H1 (cell line): Measurements from ENCODE around the gene AIDA. TPM values are rescaled to one million over a fixed set of nuclear protein-coding genes. Genes with fewer than 3 reads are reported as not detected.
A peak's percentile ranks its signal among the peaks of the same experiment; 100 is the strongest.

Source experiments
- CTCF ChIA-PET: fragments of 300-600 bp; sonication (Branson Sonifier 250); formaldehyde crosslinking; loops from one replicate; lab custom pipeline; 2021; ENCODE audit not compliant: partially characterized antibody; lab: Charles Lee
- POLR2A ChIA-PET: fragments of 300-600 bp; sonication (Branson Sonifier 250); formaldehyde crosslinking; loops from one replicate; lab custom pipeline; 2021; ENCODE audit warnings: inconsistent platforms; ENCODE audit not compliant: partially characterized antibody; lab: Charles Lee
- DNase-seq, 2 experiments: peaks; one replicate each; pipeline versions ENCODE4 v3.0.0 to v3.0.0-alpha.2; 2010 to 2022; ENCODE audit warnings: low spot score in 2 of 2, low read depth in 1 of 2, mixed read lengths in 1 of 2
- FAIRE-seq: peaks from 2 replicates; lab custom pipeline; 2011; peaks lifted over from hg19 to GRCh38; lab: Jason Lieb, UNC
- H2AFZ ChIP-seq: 2 replicates; pipeline ENCODE4 v1.8.1; 2012; ENCODE audit warnings: low read length, inconsistent platforms
- H2AK5ac ChIP-seq: 2 replicates; pipeline ENCODE4 v1.6.1; 2013; ENCODE audit warnings: low read depth, low read length
- H2BK120ac ChIP-seq: replicated peaks from 2 replicates; pipeline ENCODE3; 2013; ENCODE audit warnings: low read depth, low read length, inconsistent platforms
- H2BK12ac ChIP-seq: 2 replicates; pipeline ENCODE4 v1.6.1; 2013; ENCODE audit warnings: low read depth, low read length
- H2BK15ac ChIP-seq: 2 replicates; pipeline ENCODE4 v1.6.1; 2013; ENCODE audit warnings: low read length
- H2BK20ac ChIP-seq: 2 replicates; pipeline ENCODE4 v1.6.1; 2013; ENCODE audit warnings: low read length
- H2BK5ac ChIP-seq: 2 replicates; pipeline ENCODE4 v1.6.1; 2013; ENCODE audit warnings: low read depth, low read length
- H3K14ac ChIP-seq: 2 replicates; pipeline ENCODE4 v1.6.1; 2013; ENCODE audit warnings: inconsistent platforms; ENCODE audit not compliant: insufficient read length
- H3K18ac ChIP-seq: 2 replicates; pipeline ENCODE4 v1.6.1; 2013; ENCODE audit warnings: low read length; ENCODE audit errors: extremely low read depth
- H3K23ac ChIP-seq: 2 replicates; pipeline ENCODE4 v1.6.1; 2013; ENCODE audit warnings: inconsistent platforms; ENCODE audit not compliant: insufficient read length
- H3K23me2 ChIP-seq: 2 replicates; pipeline ENCODE4 v1.6.1; 2013; ENCODE audit warnings: low read depth, low read length
- H3K27ac ChIP-seq: 2 replicates; pipeline ENCODE4 v1.6.1; 2011; ENCODE audit warnings: low read depth, low read length, inconsistent platforms
- H3K27me3 ChIP-seq, 4 experiments: replicated peaks in 1 of 4; 1 replicate in 1 of 4; 2 replicates in 3 of 4; pipeline versions ENCODE4 v1.6.1 to v1.8.1; 2011 to 2013; ENCODE audit warnings: low read length in 3 of 4, mild to moderate bottlenecking in 3 of 4, inconsistent platforms in 2 of 4, mixed read lengths in 2 of 4, moderate library complexity in 1 of 4; ENCODE audit not compliant: control insufficient read depth in 3 of 4, insufficient read depth in 3 of 4; ENCODE audit errors: extremely low read depth in 1 of 4
- H3K36me3 ChIP-seq, 4 experiments: 2 replicates each; pipeline versions ENCODE4 v1.6.1 to v1.8.1; 2011 to 2013; ENCODE audit warnings: mild to moderate bottlenecking in 4 of 4, low read length in 3 of 4, moderate library complexity in 2 of 4, control low read depth in 1 of 4, inconsistent platforms in 1 of 4; ENCODE audit not compliant: insufficient read depth in 4 of 4, control insufficient read depth in 2 of 4
- H3K4ac ChIP-seq: replicated peaks from 2 replicates; pipeline ENCODE3; 2013; ENCODE audit warnings: low read length, low read depth, mixed read lengths, inconsistent platforms; ENCODE audit not compliant: insufficient read length
- H3K4me1 ChIP-seq, 4 experiments: replicated peaks in 1 of 4; 1 replicate in 1 of 4; 2 replicates in 3 of 4; pipeline versions ENCODE4 v1.6.1 to v1.8.1; 2011 to 2013; ENCODE audit warnings: low read length in 3 of 4, inconsistent platforms in 2 of 4, mixed read lengths in 1 of 4; ENCODE audit not compliant: insufficient read depth in 4 of 4, control insufficient read depth in 3 of 4
- H3K4me2 ChIP-seq, 2 experiments: 2 replicates each; pipeline versions ENCODE4 v1.6.1 to v1.8.1; 2011 to 2013; ENCODE audit warnings: low read depth in 2 of 2, low read length in 2 of 2, control low read depth in 1 of 2, inconsistent platforms in 1 of 2, mild to moderate bottlenecking in 1 of 2; ENCODE audit not compliant: insufficient read depth in 1 of 2
- H3K4me3 ChIP-seq, 4 experiments: fragments of 200-600, 300-600 bp in 1 of 4; sonication (generic), shearing (Covaris generic), sonication (Bioruptor Twin) in 1 of 4; 2 replicates each; pipeline versions ENCODE4 v1.5.1 to v1.8.1; 2011 to 2016; ENCODE audit warnings: low read length in 4 of 4, low read depth in 3 of 4, control low read depth in 2 of 4, inconsistent platforms in 2 of 4, mild to moderate bottlenecking in 2 of 4, mixed read lengths in 1 of 4, moderate library complexity in 1 of 4; ENCODE audit not compliant: insufficient read depth in 2 of 4; ENCODE audit errors: extremely low read depth in 1 of 4
- H3K56ac ChIP-seq: replicated peaks from 2 replicates; pipeline ENCODE3; 2013; ENCODE audit warnings: low read depth, mild to moderate bottlenecking, mixed read lengths, low read length, inconsistent platforms; ENCODE audit not compliant: insufficient read length
- H3K79me1 ChIP-seq: 2 replicates; pipeline ENCODE4 v1.6.1; 2013; ENCODE audit warnings: low read depth, low read length, control low read depth
- H3K79me2 ChIP-seq, 2 experiments: 2 replicates each; pipeline versions ENCODE4 v1.6.1 to v1.8.1; 2012 to 2013; ENCODE audit warnings: low read length in 2 of 2, mild to moderate bottlenecking in 2 of 2, inconsistent platforms in 1 of 2; ENCODE audit not compliant: insufficient read depth in 2 of 2, control insufficient read depth in 1 of 2
- H3K9ac ChIP-seq, 4 experiments: replicated peaks in 1 of 4; 1 replicate in 1 of 4; 2 replicates in 3 of 4; pipeline versions ENCODE4 v1.6.1 to v1.8.1; 2011 to 2013; ENCODE audit warnings: low read depth in 3 of 4, low read length in 3 of 4, control low read depth in 2 of 4, mild to moderate bottlenecking in 2 of 4, moderate library complexity in 2 of 4, inconsistent platforms in 1 of 4; ENCODE audit errors: extremely low read depth in 1 of 4
- H3K9me3 ChIP-seq, 2 experiments: 2 replicates each; pipeline versions ENCODE4 v1.6.1 to v1.8.1; 2012 to 2013; ENCODE audit warnings: mild to moderate bottlenecking in 2 of 2, moderate library complexity in 2 of 2, control low read depth in 1 of 2, inconsistent platforms in 1 of 2, low read depth in 1 of 2, low read length in 1 of 2, mixed read lengths in 1 of 2; ENCODE audit not compliant: insufficient read depth in 2 of 2
- H4K20me1 ChIP-seq, 2 experiments: replicated peaks in 1 of 2; 2 replicates each; pipeline versions ENCODE3 to v1.8.1; 2011 to 2013; ENCODE audit warnings: inconsistent platforms in 2 of 2, low read length in 2 of 2, mild to moderate bottlenecking in 1 of 2; ENCODE audit not compliant: insufficient read depth in 2 of 2, control insufficient read depth in 1 of 2
- H4K5ac ChIP-seq: 2 replicates; pipeline ENCODE4 v1.6.1; 2013; ENCODE audit warnings: low read length, low read depth, mixed read lengths, inconsistent platforms; ENCODE audit not compliant: insufficient read length
- H4K8ac ChIP-seq: 2 replicates; pipeline ENCODE4 v1.8.0; 2013; ENCODE audit warnings: mild to moderate bottlenecking, moderate library complexity, low read length, inconsistent platforms; ENCODE audit not compliant: insufficient read depth; ENCODE audit errors: extremely low read depth
- H4K91ac ChIP-seq: replicated peaks from 2 replicates; pipeline ENCODE3; 2013; ENCODE audit warnings: low read length, mixed read lengths, inconsistent platforms; ENCODE audit not compliant: insufficient read length
- CBX5 ChIP-seq: fragments of 300-800, 300-1000 bp; sonication (generic); IDR thresholded peaks from 2 replicates; pipeline ENCODE4 v1.7.1; 2016; ENCODE audit warnings: antibody characterized with exemption, low read length, low read depth
- EZH2 ChIP-seq: fragments of 200-600 bp; sonication (generic); IDR thresholded peaks from 2 replicates; pipeline ENCODE4 v1.7.1; 2012; ENCODE audit warnings: low read depth, mild to moderate bottlenecking, moderate library complexity, low read length, inconsistent platforms; ENCODE audit not compliant: severe bottlenecking
- FOSL1 ChIP-seq: IDR thresholded peaks from 2 replicates; pipeline ENCODE4 v1.6.1; 2011; ENCODE audit warnings: mild to moderate bottlenecking, low read depth, low read length, moderate library complexity; ENCODE audit not compliant: insufficient read depth
- KDM5A ChIP-seq: fragments of 200-600 bp; IDR thresholded peaks from 2 replicates; pipeline ENCODE4 v1.7.1; 2012; ENCODE audit warnings: mild to moderate bottlenecking, low read length, inconsistent platforms, mixed read lengths
- WGBS, 2 experiments: shearing (Covaris generic) in 1 of 2; methylation state at CpG; one replicate each; pipeline versions ENCODE4 v1.1.6 to v1.1.7; 2013 to 2015; ENCODE audit warnings: low lambda C conversion rate in 2 of 2, mixed read lengths in 2 of 2, inconsistent platforms in 1 of 2, low coverage in 1 of 2, missing lambda C conversion rate in 1 of 2; ENCODE audit not compliant: insufficient replicate concordance in 2 of 2, insufficient coverage in 1 of 2, insufficient read length in 1 of 2; ENCODE audit errors: extremely low coverage in 1 of 2, missing lambda C conversion rate in 1 of 2; 5-methylcytosine and 5-hydroxymethylcytosine counted together
- long read RNA-seq, 2 experiments: library from RNA in 1 of 2; library from capped mRNA in 1 of 2; stranded (forward); transcript quantifications; one replicate each; pipeline ENCODE4 v2.0.0, GENCODE V29; 2021; ENCODE audit warnings: inconsistent platforms in 1 of 2
- polyA minus RNA-seq, 3 experiments: library from RNA; depleted of rRNA, polyadenylated mRNA; stranded (reverse); fragments of >200 nt; gene quantifications; 1 replicate in 2 of 3; 2 replicates in 1 of 3; pipeline ENCODE4 v1.2.3, GENCODE V29; 2011
- polyA plus RNA-seq, 7 experiments: library from polyadenylated mRNA; depleted of rRNA in 3 of 7; stranded (reverse) in 5 of 7; unstranded in 2 of 7; fragments of >200 nt in 5 of 7; fragments of 200-250 nt in 2 of 7; gene quantifications; 1 replicate in 5 of 7; 2 replicates in 1 of 7; 4 replicates in 1 of 7; pipeline versions ENCODE4 v1.2.1 to v1.2.3, GENCODE V29; 2011 to 2013; ENCODE audit warnings: missing spikeins in 2 of 7, mixed read lengths in 2 of 7
- total RNA-seq: library from RNA; stranded (reverse); fragmentation: NEBNext Ultra II Directional; extraction: Animal tissue kit (Norgen Biotek cat#: 25700); gene quantifications from 2 replicates; pipeline ENCODE4 v1.2.1, GENCODE V29; 2021
- TF ChIP-seq, protein P1 (sequence below): IDR thresholded peaks from 2 replicates; pipeline ENCODE4 v1.6.1; 2011; ENCODE audit warnings: low read depth, mild to moderate bottlenecking, low read length; ENCODE audit not compliant: insufficient read depth

Gene AIDA, protein sequence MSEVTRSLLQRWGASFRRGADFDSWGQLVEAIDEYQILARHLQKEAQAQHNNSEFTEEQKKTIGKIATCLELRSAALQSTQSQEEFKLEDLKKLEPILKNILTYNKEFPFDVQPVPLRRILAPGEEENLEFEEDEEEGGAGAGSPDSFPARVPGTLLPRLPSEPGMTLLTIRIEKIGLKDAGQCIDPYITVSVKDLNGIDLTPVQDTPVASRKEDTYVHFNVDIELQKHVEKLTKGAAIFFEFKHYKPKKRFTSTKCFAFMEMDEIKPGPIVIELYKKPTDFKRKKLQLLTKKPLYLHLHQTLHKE
- total RNA-seq (101 and 103 TPM in 2 replicates), polyA plus RNA-seq (2011; rRNA removed) (28.1 and 52.5 TPM in 2 replicates), polyA minus RNA-seq (2011; rRNA and poly(A)+ RNA removed) (60.9 and 90.1 TPM in 2 replicates)
- polyA plus RNA-seq (2011; cell fraction: cytosol; rRNA removed): 54.4 TPM
- 22.6 TPM for polyA plus RNA-seq (2011; cell fraction: nucleus; rRNA removed)
- 47.9 to 86.3 TPM (median 55.3 TPM) in 4 replicates for polyA plus RNA-seq (2012, experiment 1 of 2)
- 7.1 TPM for polyA plus RNA-seq (2012, experiment 2 of 2)
- 66.5 TPM for polyA plus RNA-seq (2013, experiment 1 of 2)
- polyA plus RNA-seq (2013, experiment 2 of 2): 68.9 TPM
- polyA minus RNA-seq (2011; cell fraction: cytosol; rRNA and poly(A)+ RNA removed): 67.7 TPM
- polyA minus RNA-seq (2011; cell fraction: nucleus; rRNA and poly(A)+ RNA removed): 60.6 TPM
- long read RNA-seq, experiment 1, transcript AIDA-201 (10 exons, 3,008 nt): major isoform, 70 of 165 reads
- long read RNA-seq, experiment 1, partial matches to known transcripts: 81 of 165 reads
- long read RNA-seq, experiment 1, other reads (novel, unspliced or antisense): 14 of 165 reads
- long read RNA-seq, experiment 2, transcript AIDA-201 (10 exons, 3,008 nt): major isoform, 51 of 63 reads
- long read RNA-seq, experiment 2, partial matches to known transcripts: 3 of 63 reads
- long read RNA-seq, experiment 2, other reads (novel, unspliced or antisense): 9 of 63 reads

DNA sequence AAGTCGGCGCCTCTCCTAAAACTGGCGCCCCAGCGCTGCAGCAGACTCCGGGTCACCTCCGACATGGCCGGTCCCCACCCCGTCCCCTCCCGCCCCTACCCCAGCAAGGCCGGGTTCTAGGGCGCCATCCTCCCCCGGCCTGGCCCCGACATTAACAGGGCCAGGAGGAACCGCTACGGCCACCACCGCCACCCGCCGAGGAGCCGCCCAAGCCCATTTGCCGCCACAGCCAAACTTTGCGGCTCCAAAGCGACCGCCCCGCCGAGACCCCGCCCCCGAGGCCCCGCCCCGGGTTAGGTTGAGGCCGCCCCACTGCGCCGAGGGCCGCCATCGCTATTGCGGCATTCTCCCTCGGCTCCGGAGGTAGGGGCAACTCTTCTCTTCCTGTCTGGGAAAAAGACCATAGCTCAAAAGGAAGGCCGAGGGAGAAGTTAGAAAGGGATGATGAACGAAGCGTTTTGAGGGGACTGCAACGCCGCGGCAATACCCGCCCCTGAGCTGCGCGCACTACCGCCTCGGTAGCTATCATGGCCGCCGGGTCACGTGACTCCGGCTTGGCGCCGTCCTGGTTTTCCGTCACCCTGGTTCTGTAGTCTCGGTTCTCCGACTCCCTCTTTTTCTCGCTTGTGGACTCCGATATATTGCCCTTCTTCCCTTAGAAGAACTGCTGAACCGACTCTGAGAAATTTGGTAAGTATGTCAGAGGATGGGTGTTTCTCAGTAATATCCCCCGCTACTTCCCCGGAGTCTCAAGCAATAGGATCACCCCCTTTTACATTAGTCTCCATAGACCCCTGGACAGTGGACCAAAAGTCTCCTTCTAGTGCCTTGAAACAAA lies at the start of gene AIDA, which contains the start of gene BROX:
Gene AIDA, minus strand, starts transcription at position 239 of the 838 bp plus-strand sequence. Its CDS starts 174 bp downstream, at position 65.
Gene BROX, plus strand, starts transcription at position 312 of the 838 bp plus-strand sequence. CDS start 3,136 bp downstream, outside the sequence.
- ChIA-PET POLR2A (interaction anchor here (0.8 to 1.2 kb wide), 5 partner anchors 15 to 417 kb away, joined by 3 to 5 read pairs (median 3); partner anchors contain the start of gene TAF1A), CTCF (interaction anchor here (1.0 to 1.3 kb wide), 2 partner anchors 68 to 421 kb away, joined by 4 to 6 read pairs; no protein-coding TSS in a partner anchor)
- H3K9me3 ChIP-seq: no peaks in the 10 kb centered on the region
- peak in 1 of 2 experiments; percentile 99 for DNase-seq
- H2AFZ ChIP-seq: peak within 1 kb of the TSS; percentile 88
- peak within 1 kb of the TSS; percentile 85 for H4K91ac ChIP-seq
- peaks cover 5 to 46% of the 10 kb centered on the region in 2 experiments; a peak in 3 of 4 replicates for H3K79me2 ChIP-seq
- H3K4ac ChIP-seq: peak within 1 kb of the TSS; percentile 72
- peak within 1 kb of the TSS; percentile 76 to 99 (median 94) for H3K4me3 ChIP-seq
- H3K4me2 ChIP-seq: peak within 1 kb of the TSS; percentile 85 to 91
- H3K27ac ChIP-seq: peak within 1 kb of the TSS; percentile 99
- peak within 1 kb of the TSS; percentile 99 for H4K8ac ChIP-seq
- peak within 1 kb of the TSS; percentile 99 for H4K5ac ChIP-seq
- peak within 1 kb of the TSS; percentile 64 to 98 (median 92) for H3K9ac ChIP-seq
- peaks cover 0 to 9% (median 2%) of the 10 kb centered on the region in 4 experiments; a peak in 3 of 8 replicates for H3K36me3 ChIP-seq
- no peak within 1 kb of the TSS for H3K23ac ChIP-seq
- H2AK5ac ChIP-seq: no peak within 1 kb of the TSS
- 1% methylated on average over 45 of the region's 62 CpGs; no CpG with 5 or more reads in 1 of the 2 experiments for WGBS, 2 experiments
- H2BK12ac ChIP-seq: peak within 1 kb of the TSS; percentile 84; the same call in 1 of the 2 replicates
- peaks cover 3% of the 10 kb centered on the region for H3K79me1 ChIP-seq
- H2BK120ac ChIP-seq: peak within 1 kb of the TSS; percentile 88
- peak within 1 kb of the TSS; percentile 98 for H3K56ac ChIP-seq
- H4K20me1 ChIP-seq: no peaks in the 10 kb centered on the region
- H3K4me1 ChIP-seq: no peaks in the 10 kb centered on the region
- H3K23me2 ChIP-seq: peaks cover 6% of the 10 kb centered on the region
- FAIRE-seq: no peak
- H3K27me3 ChIP-seq: no peaks in the 10 kb centered on the region
- peak within 1 kb of the TSS; percentile 72; the same call in 1 of the 2 replicates for H2BK20ac ChIP-seq
- peak within 1 kb of the TSS; percentile 94 for H3K18ac ChIP-seq
- H2BK15ac ChIP-seq: peak within 1 kb of the TSS; percentile 88
- peak within 1 kb of the TSS; percentile 99 for H2BK5ac ChIP-seq
- H3K14ac ChIP-seq: no peak within 1 kb of the TSS
- TF ChIP-seq FOSL1: no peak
- TF ChIP-seq, protein P1, sequence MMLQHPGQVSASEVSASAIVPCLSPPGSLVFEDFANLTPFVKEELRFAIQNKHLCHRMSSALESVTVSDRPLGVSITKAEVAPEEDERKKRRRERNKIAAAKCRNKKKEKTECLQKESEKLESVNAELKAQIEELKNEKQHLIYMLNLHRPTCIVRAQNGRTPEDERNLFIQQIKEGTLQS: peak; percentile 86
- no peak for TF ChIP-seq CBX5
- no peak for TF ChIP-seq EZH2
- TF ChIP-seq KDM5A: peak; percentile 66; the same call in 1 of the 2 replicates
